Stimulated activated CD8-positive, alpha-beta memory T cell treated with anti-CD3 and anti-CD28 coated beads, Interleukin-12 subunit alpha, Interleukin-12 subunit beta, amount 100 ng/mL, for 4 hours (primary cell): ENCODE data around the gene TSGA10.
"Not testable (repeated sequence)": the region's sequence is repeated elsewhere in the genome, so short reads cannot be mapped to it uniquely, and the experiment has no call there.

Source experiments
- DNase-seq: peaks from one replicate; pipeline ENCODE4 v3.0.0-alpha.2; 2020; ENCODE audit warnings: low read depth

Gene TSGA10, protein sequence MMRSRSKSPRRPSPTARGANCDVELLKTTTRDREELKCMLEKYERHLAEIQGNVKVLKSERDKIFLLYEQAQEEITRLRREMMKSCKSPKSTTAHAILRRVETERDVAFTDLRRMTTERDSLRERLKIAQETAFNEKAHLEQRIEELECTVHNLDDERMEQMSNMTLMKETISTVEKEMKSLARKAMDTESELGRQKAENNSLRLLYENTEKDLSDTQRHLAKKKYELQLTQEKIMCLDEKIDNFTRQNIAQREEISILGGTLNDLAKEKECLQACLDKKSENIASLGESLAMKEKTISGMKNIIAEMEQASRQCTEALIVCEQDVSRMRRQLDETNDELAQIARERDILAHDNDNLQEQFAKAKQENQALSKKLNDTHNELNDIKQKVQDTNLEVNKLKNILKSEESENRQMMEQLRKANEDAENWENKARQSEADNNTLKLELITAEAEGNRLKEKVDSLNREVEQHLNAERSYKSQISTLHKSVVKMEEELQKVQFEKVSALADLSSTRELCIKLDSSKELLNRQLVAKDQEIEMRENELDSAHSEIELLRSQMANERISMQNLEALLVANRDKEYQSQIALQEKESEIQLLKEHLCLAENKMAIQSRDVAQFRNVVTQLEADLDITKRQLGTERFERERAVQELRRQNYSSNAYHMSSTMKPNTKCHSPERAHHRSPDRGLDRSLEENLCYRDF

DNA sequence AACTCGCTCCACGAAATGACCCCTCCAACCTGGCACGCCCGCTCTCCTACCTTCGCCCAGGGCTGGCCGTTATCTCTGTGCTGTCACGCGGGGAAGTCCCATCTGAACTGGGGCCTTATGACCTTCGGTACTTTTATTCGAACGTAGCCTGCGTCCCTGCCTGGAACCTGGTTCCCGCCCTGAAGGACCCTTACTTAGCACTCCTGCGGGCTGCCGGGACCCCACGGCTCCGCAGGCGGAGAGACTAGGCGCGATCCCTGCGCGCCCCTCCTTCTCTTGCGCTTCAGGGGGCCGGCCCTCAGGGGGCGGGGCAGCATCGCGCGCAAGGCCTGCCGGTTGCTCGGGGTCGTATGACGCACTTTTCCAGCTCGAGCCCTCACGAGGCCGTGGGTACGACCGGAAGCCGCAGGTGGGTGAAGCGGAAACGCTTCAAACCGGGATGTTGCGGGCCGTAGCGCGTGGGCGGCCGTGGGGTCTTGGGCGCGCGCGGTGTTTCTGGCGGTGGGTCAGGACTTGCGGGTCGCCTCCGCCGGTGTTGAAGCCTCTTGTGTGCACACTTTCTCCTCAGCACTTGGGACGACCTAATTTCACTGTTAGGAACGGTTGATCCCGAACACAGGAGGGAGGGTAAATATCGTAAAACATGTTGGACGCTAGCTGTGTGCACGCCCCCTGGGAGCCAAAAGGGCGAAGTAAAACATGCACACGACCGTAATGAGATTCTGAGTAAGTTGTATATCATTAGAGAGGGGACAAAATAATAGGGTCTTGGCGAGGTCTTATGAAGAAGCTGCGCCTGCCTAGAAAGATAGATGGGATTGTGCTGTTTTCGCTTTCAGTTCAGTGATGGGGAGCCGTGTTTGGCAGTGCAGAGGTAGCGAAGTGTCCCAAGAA is at the start of gene TSGA10, which contains the start of gene LIPT1:
TSGA10 (minus strand) TSS at position 300 of the 894 bp plus-strand sequence. CDS start 45,503 bp downstream, outside the sequence.
LIPT1 (plus strand) TSS at position 325 of the 894 bp plus-strand sequence. CDS start 6,991 bp downstream, outside the sequence.
- DNase-seq, result peak; percentile 89

DNA sequence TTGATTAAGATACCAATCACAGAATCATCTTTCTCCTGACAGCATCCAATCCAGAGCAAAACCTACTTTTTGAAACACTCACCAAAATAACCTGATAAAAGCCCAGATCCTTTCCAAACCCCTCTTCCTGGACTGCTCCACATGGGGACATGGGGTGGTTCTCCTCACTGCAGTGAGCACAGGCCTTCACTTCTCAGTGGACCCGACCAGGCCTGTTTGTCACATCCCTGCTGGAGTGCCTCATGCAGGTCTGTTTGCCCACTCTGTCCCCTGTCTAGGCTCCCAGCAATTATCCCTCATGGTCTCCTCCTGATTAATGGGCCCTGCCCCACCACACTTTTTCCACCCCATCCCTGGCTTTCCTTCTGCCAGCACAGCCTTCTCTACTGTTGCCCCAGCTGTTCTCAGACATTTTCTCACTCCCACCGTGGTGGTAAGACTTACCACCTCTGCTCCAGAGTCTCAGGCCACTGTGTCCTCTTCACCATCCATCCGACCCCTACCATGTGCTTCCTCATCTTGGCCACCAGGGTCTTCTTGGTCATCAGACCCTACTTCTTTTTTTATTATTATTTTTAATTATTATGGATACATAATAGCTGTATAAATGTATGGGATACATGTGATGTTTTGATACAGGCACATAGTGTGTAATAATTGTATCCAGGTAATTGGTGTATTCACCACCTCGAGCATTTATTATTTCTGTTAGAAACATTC is 47.4 kb upstream of the TSGA10 start:
- no peak for DNase-seq

DNA sequence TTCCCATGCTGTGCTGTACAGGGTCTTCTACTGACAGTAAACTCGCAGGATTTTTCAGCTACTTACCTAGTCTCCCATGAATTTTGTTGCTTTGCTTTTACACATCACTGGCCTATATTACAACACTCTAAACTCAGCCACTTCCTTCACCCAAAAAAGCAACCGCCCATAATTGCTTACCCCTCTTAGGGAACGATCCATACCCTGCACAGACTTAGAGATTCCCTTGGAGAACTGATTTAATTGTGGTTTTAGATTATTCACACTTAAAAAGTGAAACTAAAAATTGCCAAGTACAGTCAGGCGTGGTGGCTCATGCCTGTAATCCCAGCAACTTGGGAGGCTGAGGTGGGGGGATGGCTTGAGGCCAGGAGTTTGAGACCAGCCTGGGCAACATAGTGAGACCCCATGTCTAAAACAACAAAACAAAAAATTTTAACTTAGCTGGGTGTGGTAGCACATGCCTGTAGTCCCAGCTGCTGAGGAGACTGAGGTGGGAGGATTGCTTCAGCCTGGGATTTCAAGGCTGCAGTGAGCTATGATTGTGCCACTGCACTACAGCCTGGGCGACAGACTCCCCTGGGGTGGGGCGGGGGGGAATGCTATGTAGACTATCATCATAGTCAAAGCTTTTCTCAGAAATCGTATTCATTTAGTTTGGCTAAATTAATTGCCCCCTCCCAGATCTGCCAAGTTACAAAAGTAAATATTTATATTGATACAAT is 45.5 kb upstream of the TSGA10 start:
- DNase-seq, result no peak

DNA sequence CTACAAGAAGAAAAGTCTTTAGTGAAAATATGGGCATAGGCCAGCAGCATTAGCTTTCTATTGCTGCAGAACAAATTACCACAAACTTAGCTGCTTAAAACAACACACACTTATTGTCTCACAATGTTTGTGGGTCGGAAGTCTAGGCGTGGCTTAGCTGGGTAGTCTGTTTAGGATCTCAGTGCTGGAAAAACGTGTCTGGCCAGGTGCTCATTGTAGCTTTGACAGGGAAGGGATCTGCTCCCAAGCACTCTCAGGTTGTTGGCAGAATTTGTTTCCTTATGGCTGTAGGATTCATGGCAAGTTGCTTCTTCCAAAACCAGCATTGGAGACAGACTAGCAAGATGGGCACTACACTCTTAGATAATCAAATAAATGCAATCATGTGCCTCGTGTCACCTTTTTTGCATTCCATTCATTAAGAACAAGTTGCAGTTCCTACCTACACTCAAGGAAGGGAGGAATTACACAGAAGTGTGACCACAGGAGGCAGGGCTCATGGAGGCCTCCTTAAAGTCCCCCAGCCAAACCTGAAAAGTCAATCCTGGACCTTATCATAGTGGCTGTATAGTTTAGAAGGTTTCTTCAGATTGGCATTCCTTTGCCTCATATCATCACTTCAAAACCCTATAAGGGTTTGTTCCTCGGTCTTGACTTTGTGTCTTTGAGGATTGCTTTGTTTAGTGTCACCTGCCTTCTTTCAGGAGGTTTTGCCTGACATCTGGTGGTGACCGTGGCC is 43.5 kb upstream of the TSGA10 start:
- no peak for DNase-seq

DNA sequence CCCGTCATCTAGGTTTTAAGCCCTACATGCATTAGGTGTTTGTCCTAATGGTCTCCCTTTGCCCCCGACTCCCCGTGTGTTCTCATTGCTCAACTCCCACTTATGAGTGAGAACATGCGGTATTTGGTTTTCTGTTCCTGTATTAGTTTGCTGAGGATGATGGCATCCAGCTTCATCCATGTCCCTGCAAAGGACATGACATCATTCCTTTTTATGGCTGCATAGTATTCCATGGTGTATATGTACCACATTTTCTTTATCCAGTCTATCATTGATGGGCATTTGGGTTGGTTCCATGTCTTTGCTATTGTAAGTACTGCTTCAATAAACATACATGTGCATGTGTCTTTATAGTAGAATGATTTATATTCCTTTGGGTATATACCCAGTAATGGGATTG is 37.6 kb upstream of the TSGA10 start:
- DNase-seq, result not testable (repeated sequence)

DNA sequence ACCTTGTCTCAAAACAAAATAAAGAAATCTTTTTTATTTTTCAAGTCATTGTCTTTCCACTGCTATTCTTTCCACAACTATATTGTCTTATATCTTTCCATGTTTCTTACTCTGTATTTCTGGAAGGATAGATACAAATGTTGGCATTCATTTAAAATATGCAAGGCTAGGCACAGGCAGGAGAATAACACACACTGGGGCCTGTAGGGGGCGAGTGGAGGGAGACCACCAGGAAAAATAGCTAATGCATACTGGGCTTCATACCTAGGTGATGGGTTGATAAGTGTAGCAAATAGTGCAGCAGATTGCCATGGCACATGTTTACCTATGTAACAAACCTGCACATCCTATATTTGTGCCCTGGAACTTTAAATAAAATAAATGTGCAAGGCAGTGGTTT is 35.8 kb upstream of the TSGA10 start:
- no peak for DNase-seq

DNA sequence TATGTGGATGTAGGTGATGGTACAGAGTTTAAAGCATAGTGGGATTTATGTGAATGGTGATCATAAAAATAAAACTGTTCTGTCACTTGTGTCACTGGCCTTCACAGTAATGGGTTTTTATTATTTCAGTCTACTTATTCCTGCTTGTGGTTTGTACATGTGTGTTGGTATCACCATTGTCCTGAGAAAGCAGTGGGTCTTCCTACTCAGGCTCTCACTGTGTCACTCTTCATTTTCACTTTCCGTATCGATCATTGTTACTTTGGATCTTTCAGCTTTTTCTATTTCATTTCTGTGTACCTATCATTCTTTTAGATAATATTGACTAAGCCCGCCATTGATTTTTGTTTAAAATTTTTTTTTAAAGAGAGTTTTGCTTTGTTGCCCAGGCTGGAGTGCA is 33.6 kb upstream of the TSGA10 start:
- no peak for DNase-seq

DNA sequence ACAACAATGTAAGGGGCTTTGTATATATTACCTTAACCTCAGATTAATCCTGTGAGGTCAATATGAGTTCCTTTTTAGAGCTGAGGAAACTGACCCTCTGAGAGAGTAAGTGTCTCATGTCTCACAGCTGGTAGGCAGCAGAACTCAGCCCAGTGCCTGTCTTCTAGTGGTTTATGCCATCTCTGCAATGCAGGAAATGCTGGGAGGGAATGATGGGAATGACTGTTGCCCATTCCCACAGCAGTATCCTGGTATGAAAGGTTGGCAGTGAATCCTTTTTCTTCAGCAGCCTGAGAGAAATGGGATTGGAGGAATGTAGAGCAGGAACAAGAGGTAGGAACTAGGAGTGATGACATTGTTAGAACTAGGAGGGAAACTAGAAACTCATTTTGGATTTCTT is 32.3 kb upstream of the TSGA10 start:
- DNase-seq, result no peak

DNA sequence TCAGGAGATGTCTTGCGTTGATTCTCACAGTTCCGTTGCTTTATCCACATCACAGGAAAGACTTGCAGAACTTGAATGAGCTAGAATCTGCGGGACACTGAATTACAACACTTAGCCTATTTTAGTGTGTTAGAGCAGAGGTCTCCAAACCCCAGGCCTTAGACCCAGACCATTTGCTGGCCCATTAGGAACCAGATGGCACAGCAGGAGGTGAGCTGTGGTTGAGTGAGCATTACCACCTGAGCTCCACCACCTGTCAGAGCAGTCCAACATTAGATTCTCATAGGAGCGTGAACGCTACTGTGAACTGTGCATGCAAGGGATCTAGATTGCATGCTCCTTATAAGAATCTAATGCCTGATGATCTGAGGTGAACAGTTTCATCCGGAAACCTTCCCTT is 30.1 kb upstream of the TSGA10 start:
- DNase-seq, result no peak

DNA sequence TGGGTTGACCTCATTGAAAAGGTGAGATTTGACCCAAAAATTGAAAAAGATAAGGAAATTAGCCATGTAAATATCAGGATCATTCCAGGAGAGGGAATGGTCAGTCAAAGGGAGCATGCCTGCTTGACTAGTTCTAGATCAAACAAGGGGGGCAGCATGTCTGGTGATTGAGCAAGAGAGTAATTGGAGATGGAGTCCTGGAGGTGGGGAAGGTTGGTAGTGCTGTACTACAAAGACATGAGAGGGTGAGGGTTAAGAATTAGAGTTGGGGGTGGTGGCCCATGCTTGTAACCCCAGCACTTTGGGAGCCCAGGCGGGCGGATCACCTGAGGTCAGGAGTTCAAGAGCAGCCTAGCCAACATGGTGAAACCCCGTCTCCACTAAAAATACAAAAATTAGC is 28.3 kb upstream of the TSGA10 start:
- DNase-seq, result no peak

DNA sequence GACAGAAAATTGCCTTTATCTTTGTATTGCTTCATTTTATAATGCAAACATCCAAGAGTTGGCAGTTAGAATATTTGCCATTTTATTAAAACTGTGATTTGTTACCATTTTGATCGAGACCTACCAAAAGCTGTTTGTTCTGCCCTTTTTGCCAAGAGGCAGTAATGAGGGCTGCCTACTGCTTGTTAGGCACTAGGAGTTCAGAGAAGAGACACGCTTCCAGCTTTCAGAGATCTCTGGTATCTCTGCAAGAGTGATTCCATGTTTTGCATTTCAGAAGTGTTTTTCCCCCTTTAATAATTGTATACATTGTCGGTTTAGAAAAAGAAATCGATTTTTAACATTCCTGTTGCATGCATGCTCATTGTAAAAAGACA is 26.9 kb upstream of the TSGA10 start:
- DNase-seq, result no peak

DNA sequence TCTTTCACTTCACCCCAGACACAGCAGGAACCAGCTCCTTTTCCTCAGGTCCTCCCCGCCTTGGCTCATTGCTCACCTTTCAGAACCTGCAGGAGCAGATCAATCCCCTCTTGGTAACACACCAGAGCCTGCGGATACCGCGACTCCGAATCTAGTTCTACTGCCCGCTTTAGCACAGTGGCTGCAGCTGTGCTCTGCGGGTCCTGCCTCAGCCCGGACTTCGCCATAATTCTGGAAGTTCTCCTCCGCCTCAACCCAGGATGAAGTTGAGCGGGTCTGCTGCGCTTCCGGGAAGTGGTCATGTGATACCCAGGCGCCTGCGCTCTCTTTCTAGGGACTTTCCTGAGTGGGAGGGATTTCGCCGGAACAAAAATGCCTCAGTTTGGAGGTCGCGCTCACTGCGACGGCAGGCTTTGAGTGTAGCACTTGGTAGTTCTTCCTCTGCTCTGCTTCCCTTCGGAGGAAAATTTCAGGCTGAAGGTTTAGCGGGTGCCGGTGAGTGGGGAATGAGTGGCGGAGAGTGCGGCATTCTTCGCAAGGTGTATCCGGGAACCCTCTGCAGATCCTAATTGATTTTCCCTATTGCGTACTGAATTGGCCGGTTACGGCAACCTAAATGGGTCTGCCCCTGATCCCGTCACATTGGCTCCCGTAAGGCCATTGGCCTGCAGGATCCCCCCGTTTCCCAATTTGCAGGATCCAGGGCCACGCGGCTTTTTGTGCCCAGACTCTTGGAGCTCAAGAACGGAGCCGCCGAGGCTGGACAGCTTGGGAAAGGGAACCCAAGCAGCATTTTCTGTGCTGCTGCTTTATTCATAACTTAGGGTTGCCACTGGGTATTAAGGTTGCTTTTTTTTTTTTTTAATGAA is 26.2 kb upstream of the TSGA10 start, which contains the start of the genes MITD1 and MRPL30:
MITD1 (minus strand) TSS at position 304 of the 869 bp plus-strand sequence; CDS start at position 227, 77 bp downstream.
MRPL30 (plus strand) TSS at position 430 of the 869 bp plus-strand sequence. CDS start 5,020 bp downstream, outside the sequence.
- peak; percentile 80 for DNase-seq

DNA sequence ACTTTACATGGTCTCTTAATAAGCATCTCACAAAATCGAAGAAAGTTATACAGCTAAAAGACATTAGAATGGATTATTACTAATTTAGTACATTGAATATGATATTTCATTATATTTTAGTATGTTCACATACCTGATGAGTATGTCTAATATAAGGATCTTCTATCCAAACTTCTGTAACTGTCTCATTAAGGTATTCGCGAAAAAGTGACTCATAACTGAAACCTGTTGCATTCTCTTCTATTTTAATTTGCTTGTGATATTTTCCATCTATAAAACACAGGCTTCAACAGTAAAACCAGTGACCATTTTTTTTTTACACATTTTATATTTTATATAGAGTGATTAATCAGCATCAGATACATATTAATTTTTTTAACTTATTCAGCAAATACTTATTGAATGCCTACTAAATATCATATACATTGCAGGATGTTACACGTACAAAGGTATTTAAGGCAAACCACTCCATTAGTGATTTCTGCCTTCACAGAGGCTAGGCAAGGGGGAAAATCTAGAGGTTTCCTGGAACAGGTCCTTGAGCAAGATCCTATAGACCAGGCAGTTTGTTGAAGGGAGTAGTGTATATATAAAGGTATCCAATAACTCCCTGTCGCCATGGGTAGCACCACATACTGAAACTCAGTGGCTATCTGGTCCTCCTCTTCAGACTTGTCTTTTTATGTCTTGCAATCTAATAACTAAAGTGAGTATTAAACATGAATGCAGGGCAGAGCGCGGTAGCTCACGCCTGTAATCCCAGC is 16.8 kb upstream of the TSGA10 start:
- DNase-seq, result no peak

DNA sequence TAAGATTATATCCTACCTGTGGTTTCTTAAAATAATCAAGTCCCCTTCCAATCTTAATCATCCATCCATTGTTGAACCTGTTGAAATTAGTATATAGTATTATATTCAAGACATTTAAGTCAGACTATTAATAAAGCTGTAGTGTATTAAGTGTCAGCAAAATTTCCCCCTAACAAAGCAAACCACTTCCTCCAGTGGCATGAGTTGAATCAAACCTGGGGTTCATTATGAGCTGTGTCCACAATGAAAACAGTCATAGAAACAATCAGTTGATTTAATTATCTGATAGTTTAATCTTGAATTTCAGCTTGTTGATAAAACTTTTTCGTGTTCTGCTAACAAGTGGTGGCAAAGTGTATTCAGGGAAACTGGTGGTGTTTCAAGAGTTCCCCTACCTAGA is 14.8 kb upstream of the TSGA10 start:
- no peak for DNase-seq

DNA sequence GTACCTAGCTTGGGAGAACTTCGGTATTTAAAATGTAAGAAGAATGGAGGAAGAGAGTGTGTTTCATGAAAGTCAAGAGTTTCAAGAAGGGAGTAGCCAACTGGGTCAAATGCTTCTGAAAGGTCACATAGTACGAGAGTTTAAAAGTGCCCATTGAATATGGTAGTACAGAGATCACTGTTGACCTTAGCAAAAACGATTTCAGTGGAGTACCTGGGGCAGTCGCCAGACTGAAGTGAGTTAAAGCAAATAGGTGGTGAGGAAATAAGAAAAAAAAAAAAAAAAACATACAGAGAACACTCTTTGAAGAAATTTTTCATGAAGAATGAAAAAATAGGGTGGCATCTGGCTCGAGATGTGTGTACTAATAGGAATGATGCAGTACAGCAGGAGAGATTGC is 11.5 kb upstream of the TSGA10 start:
- DNase-seq, result no peak

DNA sequence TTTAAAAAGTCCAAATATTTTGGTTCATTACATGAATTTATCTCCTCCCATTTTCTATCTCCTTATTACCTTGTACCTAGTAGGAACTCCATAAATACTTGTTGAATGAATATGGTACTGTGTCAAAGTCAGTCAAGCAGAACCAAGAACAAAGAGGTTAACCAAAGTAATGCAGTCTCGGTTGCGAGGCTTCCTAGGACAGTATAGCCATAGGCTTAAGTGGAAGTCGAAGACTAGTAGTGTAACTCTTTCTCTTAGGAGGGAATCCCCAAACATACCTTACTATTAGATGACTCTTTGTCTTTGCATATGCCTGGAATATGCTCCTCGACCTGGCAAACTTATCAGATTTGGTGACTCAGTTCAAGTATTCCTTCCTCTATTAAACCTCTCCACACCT is 4.9 kb upstream of the TSGA10 start:
- no peak for DNase-seq

DNA sequence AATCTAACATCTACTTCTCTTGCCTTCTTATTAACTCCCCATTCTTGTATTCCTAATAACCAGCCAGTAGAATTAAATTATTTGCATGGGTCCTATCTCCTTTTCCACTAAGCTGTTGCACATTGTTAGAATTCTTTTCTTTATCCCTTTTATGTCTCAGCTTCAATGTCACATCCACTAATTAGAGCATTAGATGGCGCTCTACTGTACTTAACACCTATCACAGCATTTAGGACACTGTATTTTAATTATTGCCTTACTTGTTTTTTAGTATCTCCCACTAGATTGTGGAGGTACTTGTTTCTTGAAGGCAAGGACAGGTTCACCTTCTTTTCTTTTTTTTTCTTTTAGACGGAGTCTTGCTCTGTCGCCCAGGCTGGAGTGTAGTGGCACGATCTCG is 3.9 kb upstream of the TSGA10 start:
- DNase-seq, result no peak

DNA sequence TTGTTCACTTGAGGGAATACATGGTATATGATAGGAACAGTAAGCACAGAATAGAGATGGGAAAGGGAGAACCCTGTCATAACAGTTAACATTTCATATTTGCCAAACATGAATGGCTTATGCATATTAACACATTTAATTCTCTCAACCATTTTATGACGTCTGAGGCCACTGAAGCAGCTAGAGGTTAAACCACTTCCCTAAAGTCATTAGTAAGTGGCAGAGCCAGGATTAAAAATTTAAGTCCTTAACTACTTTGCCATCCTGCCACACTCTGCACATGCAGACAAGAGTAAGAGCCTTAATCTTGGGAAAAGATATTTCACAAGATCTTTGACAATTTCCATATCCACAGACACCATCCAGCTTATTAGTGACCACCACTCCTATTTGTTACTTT is 2.1 kb upstream of the TSGA10 start:
- DNase-seq, result no peak
